K562 (cell line): Measurements from ENCODE around the gene PPARGC1A. TPM values are rescaled to one million over a fixed set of nuclear protein-coding genes. Genes with fewer than 3 reads are reported as not detected.

Experiments
- ATAC-seq: fragments of 200-7000 bp; cut with Tn5 transposase; 3 replicates; pipeline ENCODE4 v1.9.1; 2020; ENCODE audit warnings: moderate library complexity
- BruUV-seq: library from RNA; stranded (reverse); fragments of 400-500 nt; replicated peaks from 2 replicates; lab custom pipeline; 2021; lab: Mats Ljungman, UMichigan
- CTCF ChIA-PET: fragments of 300-600 bp; formaldehyde crosslinking; extraction: SDS; loops from one replicate; lab custom pipeline; 2021; ENCODE audit warnings: low intra/inter-chr PET ratio; lab: Yijun Ruan, JAX
- POLR2A ChIA-PET: fragments of 300-600, 350-650 bp; sonication (Branson Sonifier 250); formaldehyde crosslinking; extraction: SDS; loops from one replicate; lab custom pipeline; 2021; ENCODE audit warnings: antibody characterized with exemption, inconsistent platforms; lab: Yijun Ruan, JAX
- DNase-seq, 4 experiments: peaks; one replicate each; pipeline versions ENCODE4 v3.0.0 to v3.0.0-alpha.2; 2011 to 2018; ENCODE audit warnings: low spot score in 3 of 4, mixed read lengths in 3 of 4; ENCODE audit errors: extremely low read depth in 1 of 4
- FAIRE-seq: peaks from 2 replicates; lab custom pipeline; 2011; peaks lifted over from hg19 to GRCh38; lab: Jason Lieb, UNC
- H2AFZ ChIP-seq: 2 replicates; pipeline ENCODE4 v1.6.0; 2011; ENCODE audit warnings: low read depth, low read length, control low read depth, inconsistent platforms
- H3K27ac ChIP-seq: fragments of 200-600 bp; 3 replicates; pipeline ENCODE4 v1.8.0; 2011; ENCODE audit warnings: low read depth, mild to moderate bottlenecking, control low read depth, inconsistent platforms, low read length, moderate library complexity, mixed read lengths; ENCODE audit errors: extremely low read depth
- H3K27me3 ChIP-seq, 2 experiments: fragments of 300-600 bp in 1 of 2; 2 replicates in 1 of 2; 3 replicates in 1 of 2; pipeline versions ENCODE4 v1.6.0 to v1.8.0; 2011; ENCODE audit warnings: inconsistent platforms in 2 of 2, low read length in 2 of 2, mild to moderate bottlenecking in 1 of 2, mixed read lengths in 1 of 2, moderate library complexity in 1 of 2; ENCODE audit not compliant: control insufficient read depth in 2 of 2, insufficient read depth in 2 of 2
- H3K36me3 ChIP-seq: fragments of 300-600 bp; 3 replicates; pipeline ENCODE4 v1.8.0; 2011; ENCODE audit warnings: mild to moderate bottlenecking, low read length, inconsistent platforms; ENCODE audit not compliant: control insufficient read depth, insufficient read depth
- H3K4me1 ChIP-seq, 2 experiments: fragments of 200-600 bp in 1 of 2; replicated peaks in 1 of 2; 2 replicates in 1 of 2; 3 replicates in 1 of 2; pipeline versions ENCODE4 v1.5.1 to v1.8.0; 2011; ENCODE audit warnings: inconsistent platforms in 2 of 2, low read length in 2 of 2, mild to moderate bottlenecking in 1 of 2, mixed read lengths in 1 of 2, moderate library complexity in 1 of 2; ENCODE audit not compliant: control insufficient read depth in 2 of 2, insufficient read depth in 2 of 2
- H3K4me2 ChIP-seq: 2 replicates; pipeline ENCODE4 v1.6.1; 2011; ENCODE audit warnings: low read length, control low read depth, inconsistent platforms, mixed read lengths; ENCODE audit not compliant: insufficient read depth
- H3K4me3 ChIP-seq: fragments of 200-600 bp; sonication (generic), shearing (Covaris generic); 2 replicates; pipeline ENCODE4 v1.5.1; 2016; ENCODE audit warnings: control low read depth, inconsistent platforms
- H3K79me2 ChIP-seq: fragments of 200-600 bp; 3 replicates; pipeline ENCODE4 v1.8.0; 2011; ENCODE audit warnings: low read length, inconsistent platforms; ENCODE audit not compliant: control insufficient read depth, insufficient read depth
- H3K9ac ChIP-seq, 2 experiments: 2 replicates each; pipeline versions ENCODE4 v1.6.0 to v1.6.1; 2011; ENCODE audit warnings: low read depth in 2 of 2, low read length in 2 of 2, control low read depth in 1 of 2, inconsistent platforms in 1 of 2, mild to moderate bottlenecking in 1 of 2, mixed read lengths in 1 of 2; ENCODE audit not compliant: insufficient read depth in 1 of 2
- H3K9me1 ChIP-seq: one replicate; pipeline ENCODE4 v1.6.0; 2011; ENCODE audit warnings: inconsistent platforms, mild to moderate bottlenecking, low read length, moderate library complexity; ENCODE audit not compliant: control insufficient read depth, insufficient read depth
- H3K9me3 ChIP-seq: replicated peaks from 2 replicates; pipeline ENCODE4 v1.5.1; 2011; ENCODE audit warnings: low read depth, low read length, inconsistent platforms; ENCODE audit not compliant: control insufficient read depth, insufficient read depth
- H4K20me1 ChIP-seq: replicated peaks from 2 replicates; pipeline ENCODE4 v1.6.1; 2011; ENCODE audit warnings: low read length, inconsistent platforms, mixed read lengths; ENCODE audit not compliant: control insufficient read depth, insufficient read depth
- ATF3 ChIP-seq, 2 experiments: fragments of 450-650 bp in 1 of 2; sonication (generic) in 1 of 2; formaldehyde crosslinking in 1 of 2; IDR thresholded peaks in 1 of 2; conservative IDR thresholded peaks in 1 of 2; 2 replicates each; pipeline versions ENCODE4 v1.6.1 to v1.8.1; 2016 to 2023; ENCODE audit warnings: mild to moderate bottlenecking in 2 of 2, moderate library complexity in 2 of 2, inconsistent platforms in 1 of 2, missing genetic modification reagents in 1 of 2
- FOSL1 ChIP-seq: fragments of 200-800 bp; sonication (Bioruptor generic); conservative IDR thresholded peaks from 2 replicates; pipeline ENCODE4 v1.6.1; 2016; ENCODE audit warnings: missing genetic modification characterization, missing compliant biosample characterization
- GTF2E2 ChIP-seq: fragments of 200-800 bp; sonication (Bioruptor generic); IDR thresholded peaks from 2 replicates; pipeline ENCODE4 v1.6.1; 2016; ENCODE audit warnings: missing genetic modification characterization, missing compliant biosample characterization
- HDAC3 ChIP-seq: fragments of 450-650 bp; IDR thresholded peaks from 2 replicates; pipeline ENCODE4 v1.6.1; 2018; ENCODE audit warnings: borderline replicate concordance, mild to moderate bottlenecking, moderate library complexity; ENCODE audit not compliant: partially characterized antibody
- MBD1 ChIP-seq: fragments of 250-450 bp; sonication (Bioruptor Pico); IDR thresholded peaks from 2 replicates; pipeline ENCODE4 v1.8.0; 2022; ENCODE audit warnings: inconsistent platforms
- NCOA2 ChIP-seq, 2 experiments: fragments of 450-650 bp; IDR thresholded peaks; 2 replicates each; pipeline ENCODE4 v1.6.1; 2018; ENCODE audit warnings: mild to moderate bottlenecking in 2 of 2, moderate library complexity in 1 of 2; ENCODE audit not compliant: partially characterized antibody in 2 of 2
- NCOA6 ChIP-seq: fragments of 450-650 bp; IDR thresholded peaks from 2 replicates; pipeline ENCODE4 v1.6.1; 2017; ENCODE audit warnings: mild to moderate bottlenecking
- WGBS: fragments of 100-300 bp; shearing (Covaris generic); methylation state at CpG from one replicate; pipeline ENCODE4 v1.1.6; 2016; ENCODE audit warnings: low coverage, mixed read lengths; ENCODE audit not compliant: insufficient coverage; ENCODE audit errors: missing lambda C conversion rate; 5-methylcytosine and 5-hydroxymethylcytosine counted together
- in situ Hi-C: fragments of 300-500 bp; cut with MboI; formaldehyde crosslinking; loops from 4 replicates; pipeline ENCODE4 v1.15.0; 2018; ENCODE audit warnings: inconsistent platforms, mixed read lengths
- intact Hi-C: fragments of 100-400 bp; cut with micrococcal nuclease; formaldehyde crosslinking; loops from 2 replicates; pipeline ENCODE4 v1.14.2; 2022
- polyA plus RNA-seq, 8 experiments: library from polyadenylated mRNA; depleted of rRNA in 4 of 8; stranded (reverse) in 5 of 8; unstranded in 3 of 8; fragments of >200 nt; fragmentation: Nextera tagmentation in 2 of 8; fragmentation: Illumina TruSeq in 1 of 8; extraction: Ambion mirVana in 2 of 8; extraction: Trizol in 1 of 8; gene quantifications; 2 replicates each; pipeline versions ENCODE4 v1.2.1 to v1.2.3, GENCODE V29; 2011 to 2014; ENCODE audit warnings: inconsistent platforms in 1 of 8, missing spikeins in 1 of 8
- total RNA-seq, 7 experiments: library from RNA; depleted of rRNA in 6 of 7; stranded (reverse); fragments of >200 nt in 6 of 7; fragmentation: Illumina TruSeq in 2 of 7; extraction: Trizol in 2 of 7; gene quantifications; 2 replicates each; pipeline versions ENCODE4 v1.2.1 to v1.2.3, GENCODE V29; 2011 to 2021; ENCODE audit warnings: low replicate concordance in 1 of 7
- TF ChIP-seq, protein P1 (sequence below): fragments of 250-450 bp; sonication (Bioruptor Pico); IDR thresholded peaks from 2 replicates; pipeline ENCODE4 v1.8.0; 2022; ENCODE audit warnings: moderate library complexity, mild to moderate bottlenecking, inconsistent platforms

The PPARGC1A gene
- total and polyA plus RNA-seq, 9 of the 15 experiments (the other 6 are each of a cell fraction or from before 2014, with no cell fraction given) = 0.02 TPM; not detected in 8

- CTCF ChIA-PET = interaction anchor here (0.6 kb wide), 1 partner anchor 28 kb away, joined by 4 read pairs; no protein-coding TSS in a partner anchor
- 1% methylated on average over 8 of the region's 8 CpGs for WGBS
- in situ Hi-C loops = no loop called here
These were observed 74.7 kb downstream of the PPARGC1A start for GRCh38 chr4:23814996-23815660.

GRCh38 chr4:23814587-23814986, 75.3 kb downstream of the PPARGC1A start:
- in situ Hi-C loops (no loop called here), intact Hi-C loops (no loop called here)
- no peak for ATAC-seq
- no peak for TF ChIP-seq ATF3 (IDR thresholded peaks at IDR 0.05)
- TF ChIP-seq ATF3 (CRISPR knock-in tag; conservative IDR thresholded peaks at IDR 0.05) = no peak
- no peak for TF ChIP-seq GTF2E2
- no peak for TF ChIP-seq MBD1 (CRISPR knock-in tag)
- TF ChIP-seq NCOA6 = no peak
- TF ChIP-seq, protein P1, sequence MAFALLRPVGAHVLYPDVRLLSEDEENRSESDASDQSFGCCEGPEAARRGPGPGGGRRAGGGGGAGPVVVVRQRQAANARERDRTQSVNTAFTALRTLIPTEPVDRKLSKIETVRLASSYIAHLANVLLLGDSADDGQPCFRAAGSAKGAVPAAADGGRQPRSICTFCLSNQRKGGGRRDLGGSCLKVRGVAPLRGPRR (CRISPR knock-in tag) = no peak
- no peak overlapping the region for H3K4me3 ChIP-seq
- H3K9ac ChIP-seq = no peak overlapping the region
- no peaks in the 10 kb centered on the region for H3K27me3 ChIP-seq
- H4K20me1 ChIP-seq = no peaks in the 10 kb centered on the region
- H3K9me3 ChIP-seq = no peaks in the 10 kb centered on the region
- CTCF ChIA-PET = no interaction called here
- POLR2A ChIA-PET = interaction anchor here (1.6 kb wide), 1 partner anchor 18 kb away, joined by 4 read pairs; no protein-coding TSS in a partner anchor
- no peak overlapping the region for H3K27ac ChIP-seq
- H3K36me3 ChIP-seq = no peaks in the 10 kb centered on the region
- H3K79me2 ChIP-seq = no peaks in the 10 kb centered on the region
- H2AFZ ChIP-seq = no peak overlapping the region
- DNase-seq = no peak
- H3K4me1 ChIP-seq = no peaks in the 10 kb centered on the region
- H3K9me1 ChIP-seq = no peaks in the 10 kb centered on the region
- H3K4me2 ChIP-seq = no peak overlapping the region
- WGBS = 0% methylated on average over 2 of the region's 2 CpGs
- FAIRE-seq = no peak
- BruUV-seq = no TSS peak

More at GRCh38 chr4:23814996-23815660, 74.7 kb downstream of the PPARGC1A start:
- H3K4me1 ChIP-seq = no peaks in the 10 kb centered on the region
- H4K20me1 ChIP-seq = no peaks in the 10 kb centered on the region
- no peak for TF ChIP-seq FOSL1 (tag)
- no peak for TF ChIP-seq HDAC3
- no peak for TF ChIP-seq NCOA2 (IDR thresholded peaks at IDR 0.05; ENCODE audit: partially characterized antibody in 2 of 2)
- TF ChIP-seq, all 486 proteins: peak for 0
- Histone ChIP-seq H3K4me2 (no peak overlapping the region), H3K9ac (no peak overlapping the region), H3K79me2 (no peaks in the 10 kb centered on the region), H3K36me3 (no peaks in the 10 kb centered on the region), H2AFZ (no peak overlapping the region), H3K27me3 (no peaks in the 10 kb centered on the region), H3K9me1 (no peaks in the 10 kb centered on the region), H3K4me3 (no peak overlapping the region), H3K27ac (no peak overlapping the region), H3K9me3 (no peaks in the 10 kb centered on the region)
- no TSS peak for BruUV-seq
- intact Hi-C loops = no loop called here
- POLR2A ChIA-PET = interaction anchor here (0.7 to 1.6 kb wide), 2 partner anchors 19 to 95 kb away, joined by 3 to 4 read pairs; no protein-coding TSS in a partner anchor
- no peak for ATAC-seq
- FAIRE-seq = no peak
- no peak for DNase-seq
